Myometrial cell (primary cell): ENCODE results near the gene FGF6. TPM values are rescaled to one million over a fixed set of nuclear protein-coding genes. Genes with fewer than 3 reads are reported as not detected.

Experiments used
- total RNA-seq: library from RNA; depleted of rRNA; stranded (reverse); fragments of >200 nt; gene quantifications from 2 replicates; pipeline ENCODE4 v1.2.3, GENCODE V29; 2015

FGF6 gene, protein sequence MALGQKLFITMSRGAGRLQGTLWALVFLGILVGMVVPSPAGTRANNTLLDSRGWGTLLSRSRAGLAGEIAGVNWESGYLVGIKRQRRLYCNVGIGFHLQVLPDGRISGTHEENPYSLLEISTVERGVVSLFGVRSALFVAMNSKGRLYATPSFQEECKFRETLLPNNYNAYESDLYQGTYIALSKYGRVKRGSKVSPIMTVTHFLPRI
- total RNA-seq = not detected in 2 replicates

GRCh38 chr12:4445156-4446101, at the start of gene FGF6:
Gene FGF6, minus strand, starts transcription at chr12:4445815. Its CDS starts 245 bp downstream, at chr12:4445570.

Other genes with a start within 250 kb of the FGF6 start
- gene CCND2, start 172.1 kb downstream of the FGF6 start, total RNA-seq = 10.4 and 11.9 TPM in 2 replicates
- gene TIGAR, start 124.6 kb downstream of the FGF6 start, total RNA-seq = 19.0 and 20.6 TPM in 2 replicates
- gene FGF23, start 66.1 kb downstream of the FGF6 start, total RNA-seq = not detected in 2 replicates
- gene RAD51AP1, start 93.1 kb upstream of the FGF6 start, total RNA-seq = 12.7 and 15.1 TPM in 2 replicates
- gene DYRK4, start 116.4 kb upstream of the FGF6 start, total RNA-seq = 58.2 and 58.3 TPM in 2 replicates
- 0.18 TPM in 1 of 2 replicates, not detected in the other for gene AKAP3, start 203.2 kb upstream of the FGF6 start, total RNA-seq
- 65.7 and 89.1 TPM in 2 replicates for gene NDUFA9, start 203.3 kb upstream of the FGF6 start, total RNA-seq